ENCODE measurements around the gene MOV10. TPM values are rescaled to one million over a fixed set of nuclear protein-coding genes. Genes with fewer than 3 reads are reported as not detected.

The MOV10 gene
- total and polyA plus RNA-seq, 2 donors from 2014 or later = 60.6 to 62.5 TPM

GRCh38 chr1:112729909-112730308 lies 55.5 kb downstream of the MOV10 start:
- Histone ChIP-seq H3K36me3 (ENCODE audit: control insufficient read depth in 2 of 3, insufficient read depth in 3 of 3, low read length in 3 of 3) (no peaks in the 10 kb centered on the region), H3K27ac (ENCODE audit: low read depth in 2 of 2, low read length in 2 of 2) (no peak overlapping the region), H3K4me1 (ENCODE audit: control insufficient read depth in 2 of 3, insufficient read depth in 2 of 3, low read depth in 1 of 3, low read length in 3 of 3) (no peaks in the 10 kb centered on the region), H3K4me3 (ENCODE audit: low read length in 3 of 3) (no peak overlapping the region), H3K9me3 (ENCODE audit: control insufficient read depth in 2 of 3, insufficient read depth in 1 of 3, low read length in 3 of 3) (no peaks in the 10 kb centered on the region), H3K9ac (ENCODE audit: low read length in 3 of 3) (no peak overlapping the region), H3K27me3 (ENCODE audit: control insufficient read depth, insufficient read depth, low read length) (no peaks in the 10 kb centered on the region)
- DNase-seq = no peak
- FAIRE-seq = no peak
- TF ChIP-seq, protein P1, sequence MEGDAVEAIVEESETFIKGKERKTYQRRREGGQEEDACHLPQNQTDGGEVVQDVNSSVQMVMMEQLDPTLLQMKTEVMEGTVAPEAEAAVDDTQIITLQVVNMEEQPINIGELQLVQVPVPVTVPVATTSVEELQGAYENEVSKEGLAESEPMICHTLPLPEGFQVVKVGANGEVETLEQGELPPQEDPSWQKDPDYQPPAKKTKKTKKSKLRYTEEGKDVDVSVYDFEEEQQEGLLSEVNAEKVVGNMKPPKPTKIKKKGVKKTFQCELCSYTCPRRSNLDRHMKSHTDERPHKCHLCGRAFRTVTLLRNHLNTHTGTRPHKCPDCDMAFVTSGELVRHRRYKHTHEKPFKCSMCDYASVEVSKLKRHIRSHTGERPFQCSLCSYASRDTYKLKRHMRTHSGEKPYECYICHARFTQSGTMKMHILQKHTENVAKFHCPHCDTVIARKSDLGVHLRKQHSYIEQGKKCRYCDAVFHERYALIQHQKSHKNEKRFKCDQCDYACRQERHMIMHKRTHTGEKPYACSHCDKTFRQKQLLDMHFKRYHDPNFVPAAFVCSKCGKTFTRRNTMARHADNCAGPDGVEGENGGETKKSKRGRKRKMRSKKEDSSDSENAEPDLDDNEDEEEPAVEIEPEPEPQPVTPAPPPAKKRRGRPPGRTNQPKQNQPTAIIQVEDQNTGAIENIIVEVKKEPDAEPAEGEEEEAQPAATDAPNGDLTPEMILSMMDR (IDR thresholded peaks at IDR 0.05; ENCODE audit: borderline replicate concordance, extremely low read depth, insufficient read depth) = no peak
- intact Hi-C loops (cut with DNase I) = loop anchor here (10.0 kb wide), 2 partner anchors 65 to 315 kb away; no protein-coding TSS in a partner anchor

GRCh38 chr1:112731451-112731850 lies 57.0 kb downstream of the MOV10 start:
- no peaks in the 10 kb centered on the region for H3K4me1 ChIP-seq (ENCODE audit: control insufficient read depth in 2 of 3, insufficient read depth in 2 of 3, low read depth in 1 of 3, low read length in 3 of 3)
- H3K9ac ChIP-seq (ENCODE audit: low read length in 3 of 3) = no peak overlapping the region
- TF ChIP-seq, protein P1 (IDR thresholded peaks at IDR 0.05; ENCODE audit: borderline replicate concordance, extremely low read depth, insufficient read depth) = no peak
- FAIRE-seq = no peak
- intact Hi-C loops (cut with DNase I) = loop anchor here (10.0 kb wide), 1 partner anchor 63 kb away; no protein-coding TSS in a partner anchor
- no peaks in the 10 kb centered on the region for H3K36me3 ChIP-seq (ENCODE audit: control insufficient read depth in 2 of 3, insufficient read depth in 3 of 3, low read length in 3 of 3)
- H3K9me3 ChIP-seq (ENCODE audit: control insufficient read depth in 2 of 3, insufficient read depth in 1 of 3, low read length in 3 of 3) = no peaks in the 10 kb centered on the region
- no peak for DNase-seq
- no peaks in the 10 kb centered on the region for H3K27me3 ChIP-seq (ENCODE audit: control insufficient read depth, insufficient read depth, low read length)
- no peak overlapping the region for H3K4me3 ChIP-seq (ENCODE audit: low read length in 3 of 3)
- H3K27ac ChIP-seq (ENCODE audit: low read depth in 2 of 2, low read length in 2 of 2) = no peak overlapping the region

DNA sequence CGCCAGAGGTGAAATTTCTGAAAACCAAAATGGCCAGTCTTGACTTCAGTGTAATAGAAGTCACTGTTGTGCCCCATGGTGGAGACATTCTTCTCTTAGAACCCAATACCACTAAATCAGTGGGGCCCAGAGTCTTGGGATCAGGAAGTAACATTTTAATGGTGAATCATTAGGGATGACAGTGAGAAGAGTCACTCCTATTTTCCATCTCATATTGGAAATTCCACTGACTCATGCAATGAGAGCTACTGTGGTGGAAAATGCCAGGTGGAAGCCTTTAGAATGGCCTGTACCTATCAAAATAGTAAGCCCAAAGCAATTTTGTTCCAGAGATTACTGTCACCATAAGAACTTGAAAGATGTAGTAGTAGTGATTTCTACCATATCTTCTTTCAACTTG lies 61.3 kb downstream of the MOV10 start:
- Histone ChIP-seq H3K9ac (ENCODE audit: low read length in 3 of 3) (no peak overlapping the region), H3K36me3 (ENCODE audit: control insufficient read depth in 2 of 3, insufficient read depth in 3 of 3, low read length in 3 of 3) (no peaks in the 10 kb centered on the region), H3K27me3 (ENCODE audit: control insufficient read depth, insufficient read depth, low read length) (no peaks in the 10 kb centered on the region), H3K4me3 (ENCODE audit: low read length in 3 of 3) (no peak overlapping the region), H3K27ac (ENCODE audit: low read depth in 2 of 2, low read length in 2 of 2) (no peak overlapping the region), H3K9me3 (ENCODE audit: control insufficient read depth in 2 of 3, insufficient read depth in 1 of 3, low read length in 3 of 3) (no peaks in the 10 kb centered on the region), H3K4me1 (ENCODE audit: control insufficient read depth in 2 of 3, insufficient read depth in 2 of 3, low read depth in 1 of 3, low read length in 3 of 3) (no peaks in the 10 kb centered on the region)
- TF ChIP-seq, protein P1 (IDR thresholded peaks at IDR 0.05; ENCODE audit: borderline replicate concordance, extremely low read depth, insufficient read depth) = no peak
- DNase-seq (peak in 1 of 5 donors; percentile 0), FAIRE-seq (no peak)
- intact Hi-C loops (cut with DNase I) = loop anchor here (10.0 kb wide), 1 partner anchor 59 kb away; no protein-coding TSS in a partner anchor

DNA sequence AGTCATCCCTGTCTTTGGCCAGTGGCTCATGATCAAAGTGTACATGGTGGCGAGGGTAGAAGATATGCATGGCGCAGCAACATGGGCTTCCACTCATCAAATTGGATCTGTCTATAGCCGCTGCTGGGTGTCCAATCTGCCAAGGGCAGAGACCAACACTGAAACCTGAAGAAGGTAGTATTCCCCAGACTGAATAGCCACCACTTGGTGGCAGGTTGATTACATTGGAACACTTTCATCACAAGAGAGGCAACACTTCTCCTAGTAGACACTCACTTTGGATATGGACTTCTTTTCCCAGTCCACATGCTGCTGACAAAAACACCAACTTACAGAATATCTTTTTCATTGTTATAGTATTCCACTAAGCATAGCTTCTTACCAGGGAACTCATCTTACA lies 63.1 kb downstream of the MOV10 start:
- no peaks in the 10 kb centered on the region for H3K27me3 ChIP-seq (ENCODE audit: control insufficient read depth, insufficient read depth, low read length)
- no peaks in the 10 kb centered on the region for H3K9me3 ChIP-seq (ENCODE audit: control insufficient read depth in 2 of 3, insufficient read depth in 1 of 3, low read length in 3 of 3)
- no peak overlapping the region for H3K27ac ChIP-seq (ENCODE audit: low read depth in 2 of 2, low read length in 2 of 2)
- H3K4me1 ChIP-seq (ENCODE audit: control insufficient read depth in 2 of 3, insufficient read depth in 2 of 3, low read depth in 1 of 3, low read length in 3 of 3) = no peaks in the 10 kb centered on the region
- FAIRE-seq (no peak), DNase-seq (peak in 1 of 5 donors; percentile 7)
- H3K9ac ChIP-seq (ENCODE audit: low read length in 3 of 3) = no peak overlapping the region
- H3K4me3 ChIP-seq (ENCODE audit: low read length in 3 of 3) = no peak overlapping the region
- intact Hi-C loops (cut with DNase I) = loop anchor here (10.0 kb wide), 1 partner anchor 57 kb away; no protein-coding TSS in a partner anchor
- TF ChIP-seq, protein P1 (IDR thresholded peaks at IDR 0.05; ENCODE audit: borderline replicate concordance, extremely low read depth, insufficient read depth) = no peak
- no peaks in the 10 kb centered on the region for H3K36me3 ChIP-seq (ENCODE audit: control insufficient read depth in 2 of 3, insufficient read depth in 3 of 3, low read length in 3 of 3)

Measured in kidney (tissue), 14 donors.